Tibial nerve (tissue), 4 donors: Measurements from ENCODE around the gene RACGAP1.

ENCODE experiments used
- EP300 ChIP-seq, 2 donors: sonication (generic); formaldehyde crosslinking; IDR thresholded peaks; one replicate each; pipeline ENCODE4 v1.6.1; 2017; ENCODE audit warnings: antibody characterized with exemption in 2 of 2, mild to moderate bottlenecking in 1 of 2
- TF ChIP-seq, protein P1 (sequence below), 5 experiments: fragments of 200-600 bp in 3 of 5; fragments of 450-650 bp in 2 of 5; sonication (generic) in 3 of 5; IDR thresholded peaks; one replicate each; pipeline ENCODE4 v1.5.1; 2016 to 2019; ENCODE audit warnings: antibody characterized with exemption in 5 of 5, mild to moderate bottlenecking in 3 of 5, moderate library complexity in 2 of 5

DNA sequence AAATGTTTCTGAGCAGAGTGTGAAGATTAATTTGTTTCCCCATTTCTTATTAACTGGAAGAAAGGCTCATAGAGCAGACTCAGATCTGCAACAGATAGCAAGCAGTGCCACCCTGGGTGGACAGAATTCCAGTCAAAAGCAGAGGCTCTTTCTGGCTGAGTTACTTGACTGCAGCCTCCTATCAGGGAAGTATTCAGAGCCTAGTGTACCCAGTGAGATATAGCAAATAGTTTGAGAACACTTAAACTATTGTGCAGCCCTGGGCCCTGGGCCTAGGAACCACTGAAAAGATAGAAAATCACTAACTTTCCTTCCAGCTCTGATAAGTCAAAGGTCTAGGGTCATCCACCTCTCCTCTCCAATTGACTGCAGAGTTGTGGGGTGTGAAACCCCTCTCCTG is 86.0 kb downstream of the RACGAP1 start:
- TF ChIP-seq, protein P1, sequence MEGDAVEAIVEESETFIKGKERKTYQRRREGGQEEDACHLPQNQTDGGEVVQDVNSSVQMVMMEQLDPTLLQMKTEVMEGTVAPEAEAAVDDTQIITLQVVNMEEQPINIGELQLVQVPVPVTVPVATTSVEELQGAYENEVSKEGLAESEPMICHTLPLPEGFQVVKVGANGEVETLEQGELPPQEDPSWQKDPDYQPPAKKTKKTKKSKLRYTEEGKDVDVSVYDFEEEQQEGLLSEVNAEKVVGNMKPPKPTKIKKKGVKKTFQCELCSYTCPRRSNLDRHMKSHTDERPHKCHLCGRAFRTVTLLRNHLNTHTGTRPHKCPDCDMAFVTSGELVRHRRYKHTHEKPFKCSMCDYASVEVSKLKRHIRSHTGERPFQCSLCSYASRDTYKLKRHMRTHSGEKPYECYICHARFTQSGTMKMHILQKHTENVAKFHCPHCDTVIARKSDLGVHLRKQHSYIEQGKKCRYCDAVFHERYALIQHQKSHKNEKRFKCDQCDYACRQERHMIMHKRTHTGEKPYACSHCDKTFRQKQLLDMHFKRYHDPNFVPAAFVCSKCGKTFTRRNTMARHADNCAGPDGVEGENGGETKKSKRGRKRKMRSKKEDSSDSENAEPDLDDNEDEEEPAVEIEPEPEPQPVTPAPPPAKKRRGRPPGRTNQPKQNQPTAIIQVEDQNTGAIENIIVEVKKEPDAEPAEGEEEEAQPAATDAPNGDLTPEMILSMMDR (IDR thresholded peaks at IDR 0.05): no peak
- no peak for TF ChIP-seq EP300 (IDR thresholded peaks at IDR 0.05)
